ENCODE measurements around the gene CXCL1.
A peak's percentile ranks its signal among the peaks of the same experiment; 100 is the strongest.

The CXCL1 gene

DNA sequence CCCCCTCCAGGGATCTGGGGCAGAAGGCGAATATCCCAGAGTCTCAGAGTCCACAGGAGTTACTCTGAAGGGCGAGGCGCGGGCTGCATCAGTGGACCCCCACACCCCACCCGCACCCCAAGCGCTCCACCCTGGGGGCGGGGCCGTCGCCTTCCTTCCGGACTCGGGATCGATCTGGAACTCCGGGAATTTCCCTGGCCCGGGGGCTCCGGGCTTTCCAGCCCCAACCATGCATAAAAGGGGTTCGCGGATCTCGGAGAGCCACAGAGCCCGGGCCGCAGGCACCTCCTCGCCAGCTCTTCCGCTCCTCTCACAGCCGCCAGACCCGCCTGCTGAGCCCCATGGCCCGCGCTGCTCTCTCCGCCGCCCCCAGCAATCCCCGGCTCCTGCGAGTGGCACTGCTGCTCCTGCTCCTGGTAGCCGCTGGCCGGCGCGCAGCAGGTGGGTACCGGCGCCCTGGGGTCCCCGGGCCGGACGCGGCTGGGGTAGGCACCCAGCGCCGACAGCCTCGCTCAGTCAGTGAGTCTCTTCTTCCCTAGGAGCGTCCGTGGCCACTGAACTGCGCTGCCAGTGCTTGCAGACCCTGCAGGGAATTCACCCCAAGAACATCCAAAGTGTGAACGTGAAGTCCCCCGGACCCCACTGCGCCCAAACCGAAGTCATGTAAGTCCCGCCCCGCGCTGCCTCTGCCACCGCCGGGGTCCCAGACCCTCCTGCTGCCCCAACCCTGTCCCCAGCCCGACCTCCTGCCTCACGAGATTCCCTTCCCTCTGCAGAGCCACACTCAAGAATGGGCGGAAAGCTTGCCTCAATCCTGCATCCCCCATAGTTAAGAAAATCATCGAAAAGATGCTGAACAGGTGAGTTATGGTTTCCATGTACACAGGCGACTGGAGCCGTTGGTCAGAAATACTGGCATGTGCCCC, at the start of gene CXCL1:
Gene CXCL1, plus strand, starts transcription at position 264 of the 926 bp plus-strand sequence. Its CDS starts 78 bp downstream, at position 342.
- peak; percentile 4 for DNase-seq

DNA sequence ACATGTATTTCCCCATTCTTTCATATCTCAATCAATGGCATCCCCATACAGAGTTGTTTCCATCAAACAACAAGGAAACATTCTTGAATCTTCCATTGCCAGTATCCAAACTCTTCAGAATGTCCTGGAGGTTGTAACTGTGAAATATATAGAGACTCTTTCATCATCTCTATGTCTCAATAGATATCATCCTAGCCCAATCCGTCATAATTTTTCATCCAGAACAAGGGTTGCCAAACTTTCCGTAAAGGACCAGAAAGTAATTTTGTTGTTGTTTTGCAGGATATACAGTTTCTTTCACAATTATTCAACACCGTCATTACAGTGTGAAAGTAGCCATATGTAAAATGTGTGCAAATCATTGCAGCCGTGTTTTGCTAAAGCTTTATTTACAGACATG, 47.9 kb upstream of the CXCL1 start:
- no peak for DNase-seq

DNA sequence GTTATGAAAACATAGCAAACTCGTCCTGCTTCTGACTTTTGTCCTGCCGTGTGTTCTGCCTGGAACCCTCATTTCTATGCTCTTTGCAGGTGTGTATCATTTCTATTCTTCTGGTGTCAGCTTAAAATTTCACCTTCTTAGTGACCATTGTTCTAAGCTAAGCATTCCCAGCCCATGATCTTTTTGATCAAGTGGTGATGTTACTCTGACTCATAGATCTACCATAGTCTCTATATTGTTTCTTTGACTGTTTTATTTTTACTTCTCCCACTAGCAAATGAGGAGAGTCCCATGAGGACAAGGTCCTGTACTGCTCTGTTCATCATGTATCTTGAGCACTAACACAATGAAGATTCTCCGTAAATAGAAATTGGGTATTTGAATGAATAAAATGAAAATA, 46.8 kb upstream of the CXCL1 start:
- DNase-seq = no peak

DNA sequence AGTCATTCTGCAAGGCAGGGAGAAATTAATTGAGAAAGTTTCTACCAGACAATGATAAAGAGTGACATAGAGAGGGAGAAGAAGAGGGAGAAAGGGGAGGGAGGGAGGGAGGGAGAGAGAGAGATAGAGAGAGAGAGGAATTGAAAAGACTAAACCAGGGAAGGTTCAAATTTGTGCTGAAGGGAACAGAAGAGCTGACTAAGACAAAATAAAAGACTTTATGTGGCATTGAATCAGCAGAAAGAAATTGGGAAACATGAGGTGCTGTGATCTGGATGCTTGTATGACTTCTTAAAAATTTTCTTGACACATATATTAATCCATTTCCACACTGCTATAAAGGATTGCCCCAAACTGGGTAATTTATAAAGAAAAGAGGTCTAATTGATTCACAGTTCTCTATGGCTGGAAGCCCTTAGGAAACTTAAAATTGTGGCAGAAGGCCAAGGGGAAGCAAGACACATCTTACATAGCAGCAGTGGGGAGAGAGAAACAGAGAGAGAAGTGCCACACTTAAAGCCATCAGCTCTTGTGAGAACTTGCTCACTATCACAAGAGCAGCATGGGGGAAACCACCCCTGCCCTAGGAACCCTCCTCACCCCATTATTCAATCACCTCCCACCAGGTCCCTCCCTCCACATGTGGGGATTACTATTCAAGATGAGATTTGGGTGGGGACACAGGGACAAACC, 46.2 kb upstream of the CXCL1 start:
- DNase-seq = no peak

DNA sequence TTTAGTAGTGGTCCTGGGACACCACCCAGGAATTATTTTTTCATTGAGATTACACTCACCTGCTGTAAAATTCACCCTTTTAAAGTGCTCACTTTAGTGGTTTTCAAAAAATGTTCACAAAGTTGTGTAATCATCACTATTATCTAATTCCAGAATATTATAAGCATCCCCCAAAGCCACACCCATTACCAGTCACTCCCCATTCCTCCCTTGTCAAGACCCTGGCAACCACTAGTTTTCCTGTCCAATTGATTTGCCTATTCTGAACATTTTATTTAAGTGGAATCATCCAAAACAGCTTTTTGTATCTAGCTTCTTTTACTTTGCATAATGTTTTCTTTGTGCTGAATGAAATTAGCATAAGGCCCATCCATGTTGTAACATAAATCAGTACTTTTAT, 45.4 kb upstream of the CXCL1 start:
- no peak for DNase-seq

DNA sequence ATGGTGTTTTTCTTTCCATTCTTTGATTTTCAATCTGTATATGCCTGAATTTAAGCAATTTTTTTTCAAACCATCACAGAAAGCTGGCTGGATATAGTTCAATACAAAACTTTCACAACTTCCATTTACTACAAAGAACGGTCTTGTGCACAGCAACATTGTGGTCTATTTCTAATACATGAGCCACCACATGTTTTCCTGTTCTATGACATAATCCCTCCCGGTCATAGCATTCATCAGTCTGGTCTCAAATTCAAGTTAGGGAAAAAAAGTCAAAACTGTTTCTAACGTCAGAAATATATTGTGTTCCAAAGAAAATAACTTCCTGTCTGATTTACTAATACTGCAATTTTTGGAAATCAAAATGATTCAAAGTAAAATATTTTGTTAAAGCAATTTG, 40.2 kb upstream of the CXCL1 start:
- DNase-seq = no peak

DNA sequence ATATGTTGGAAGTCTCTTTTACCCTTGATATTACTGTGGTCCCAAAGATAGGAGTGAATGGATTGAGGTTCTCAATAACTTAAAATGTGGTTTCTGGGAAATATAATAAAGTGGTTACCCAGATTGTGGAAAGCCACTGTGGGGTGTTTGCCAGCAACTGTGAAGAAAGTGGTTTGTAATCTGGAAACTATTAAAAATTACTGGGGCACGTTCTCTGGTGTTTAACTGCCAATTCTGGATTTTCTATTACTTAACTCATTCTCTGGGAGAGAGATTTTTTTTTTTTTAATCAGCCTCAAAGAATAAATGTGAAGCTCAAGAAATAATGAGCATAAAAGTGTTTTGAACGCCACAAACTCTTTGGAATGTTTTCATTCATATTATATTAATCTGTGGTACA, 37.6 kb upstream of the CXCL1 start:
- no peak for DNase-seq

DNA sequence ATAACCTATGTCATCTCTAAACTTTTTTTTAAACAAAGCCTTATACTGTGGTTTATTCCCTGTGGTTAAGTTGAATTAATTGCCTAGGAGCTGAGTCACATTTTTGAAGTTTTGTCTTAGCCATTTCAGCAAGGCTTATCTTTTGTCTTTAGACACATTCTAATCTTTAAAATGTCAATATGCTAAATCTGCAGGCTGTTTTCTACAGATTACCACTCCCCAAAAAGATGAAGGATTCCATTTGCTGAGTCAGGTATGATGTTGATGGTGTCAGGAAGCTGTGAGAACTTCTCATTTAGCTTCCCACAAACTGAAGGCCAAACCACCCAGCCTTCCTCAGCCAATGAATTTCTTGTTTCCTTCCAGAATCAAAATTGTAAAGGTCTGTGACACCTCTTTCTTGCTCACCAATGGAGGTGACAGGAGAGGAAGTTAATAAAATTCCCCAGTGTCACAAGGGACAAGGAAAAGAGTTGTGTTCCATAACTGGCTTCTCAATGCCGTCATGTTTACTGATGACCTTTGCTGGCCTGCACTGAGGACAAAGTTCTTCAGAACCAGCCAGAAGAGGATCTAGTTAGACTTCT, 36.4 kb upstream of the CXCL1 start:
- DNase-seq = no peak

DNA sequence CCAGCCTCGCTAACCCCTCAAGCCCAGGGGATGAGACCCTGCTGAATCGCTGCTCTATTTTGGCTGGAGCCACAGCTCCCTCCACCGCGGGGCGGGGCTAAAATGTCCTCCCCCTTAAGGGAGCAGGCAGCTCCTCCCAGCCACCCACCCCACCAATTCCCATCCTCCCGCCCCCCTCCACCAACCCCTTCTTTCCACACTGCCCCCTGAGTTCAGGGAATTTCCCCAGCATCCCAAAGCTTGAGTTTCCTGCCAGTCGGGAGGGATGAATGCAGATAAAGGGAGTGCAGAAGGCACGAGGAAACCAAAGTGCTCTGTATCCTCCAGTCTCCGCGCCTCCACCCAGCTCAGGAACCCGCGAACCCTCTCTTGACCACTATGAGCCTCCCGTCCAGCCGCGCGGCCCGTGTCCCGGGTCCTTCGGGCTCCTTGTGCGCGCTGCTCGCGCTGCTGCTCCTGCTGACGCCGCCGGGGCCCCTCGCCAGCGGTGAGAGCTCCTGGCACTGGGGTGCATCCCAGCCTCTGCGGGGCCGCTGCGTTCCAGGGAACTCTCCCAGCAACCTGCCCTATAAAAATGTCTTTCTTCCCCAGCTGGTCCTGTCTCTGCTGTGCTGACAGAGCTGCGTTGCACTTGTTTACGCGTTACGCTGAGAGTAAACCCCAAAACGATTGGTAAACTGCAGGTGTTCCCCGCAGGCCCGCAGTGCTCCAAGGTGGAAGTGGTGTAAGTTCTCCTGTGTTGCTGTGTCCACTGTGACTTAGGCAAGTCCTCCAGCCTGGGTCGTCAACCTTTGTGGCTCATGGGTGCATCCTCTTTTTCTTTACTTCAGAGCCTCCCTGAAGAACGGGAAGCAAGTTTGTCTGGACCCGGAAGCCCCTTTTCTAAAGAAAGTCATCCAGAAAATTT, 32.6 kb upstream of the CXCL1 start, which contains the start of gene CXCL6:
Gene CXCL6, plus strand, starts transcription at position 306 of the 907 bp plus-strand sequence. Its CDS starts 73 bp downstream, at position 379.
- no peak for DNase-seq

DNA sequence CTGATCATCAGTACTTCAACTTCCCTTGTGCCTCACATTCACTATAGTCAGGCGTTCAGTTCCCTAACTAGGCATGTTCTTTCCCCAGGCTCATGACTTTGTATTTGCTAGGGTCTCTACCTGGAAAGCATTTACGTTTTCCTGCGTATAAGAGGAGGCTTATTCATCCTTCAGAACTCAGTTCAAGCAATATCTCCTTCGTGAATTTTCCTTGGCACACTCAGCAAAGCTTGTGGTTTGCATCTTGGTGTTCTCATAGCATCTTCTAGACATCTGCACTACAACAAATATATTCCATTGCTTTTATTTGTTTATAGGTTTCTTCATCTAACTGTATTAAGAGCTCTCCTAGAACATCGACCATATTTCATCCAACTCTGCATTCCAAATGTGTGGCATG, 30.1 kb upstream of the CXCL1 start:
- no peak for DNase-seq

DNA sequence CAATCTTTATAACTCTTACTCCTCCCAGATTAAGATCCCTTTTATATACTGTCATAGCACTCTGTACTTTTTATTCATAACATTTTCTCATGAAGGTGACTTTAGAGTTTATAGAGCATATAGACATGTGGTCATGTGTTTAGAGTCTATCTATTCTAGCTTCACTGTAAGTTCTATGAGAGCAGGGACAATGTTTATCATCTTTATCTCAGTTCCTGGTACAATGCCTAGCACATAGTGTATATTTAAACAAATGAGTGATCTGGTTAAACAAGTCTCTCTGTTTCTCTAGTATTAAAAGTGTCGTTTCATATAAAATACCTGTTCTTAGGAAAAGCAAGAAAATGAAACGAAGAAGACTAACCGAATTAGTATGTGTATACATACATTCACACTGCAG, 29.5 kb upstream of the CXCL1 start:
- DNase-seq = no peak

DNA sequence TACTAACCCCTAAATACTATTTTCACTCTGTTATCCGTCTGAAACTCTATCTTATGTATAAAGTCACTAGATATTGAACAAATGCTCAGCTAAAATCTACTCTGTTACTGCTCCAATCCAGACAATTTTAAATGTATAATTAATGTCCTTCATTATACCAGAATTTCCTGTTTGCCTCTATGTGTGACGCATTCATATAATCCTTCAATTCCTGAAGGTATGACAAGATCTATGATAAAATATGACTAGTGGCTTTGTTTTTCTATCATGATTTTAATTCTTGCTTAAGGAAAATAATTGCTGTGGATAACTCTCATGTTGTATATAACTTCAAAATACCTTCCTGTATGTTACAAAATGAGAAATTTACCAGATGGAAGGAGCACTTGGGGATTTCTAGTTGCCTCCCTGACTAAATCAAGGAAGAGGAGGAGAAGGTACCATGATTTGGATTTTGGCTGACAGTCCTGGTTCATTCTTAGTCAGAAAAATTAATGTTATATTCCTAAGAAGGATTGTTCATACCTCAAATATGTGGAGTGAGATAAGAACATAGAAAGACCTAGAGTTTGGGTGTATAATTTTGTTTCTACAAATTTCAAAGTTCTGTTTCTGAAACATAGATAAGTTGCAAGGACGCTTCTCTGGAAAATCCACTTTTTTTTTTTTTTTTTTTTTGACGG, 27.8 kb upstream of the CXCL1 start:
- no peak for DNase-seq

DNA sequence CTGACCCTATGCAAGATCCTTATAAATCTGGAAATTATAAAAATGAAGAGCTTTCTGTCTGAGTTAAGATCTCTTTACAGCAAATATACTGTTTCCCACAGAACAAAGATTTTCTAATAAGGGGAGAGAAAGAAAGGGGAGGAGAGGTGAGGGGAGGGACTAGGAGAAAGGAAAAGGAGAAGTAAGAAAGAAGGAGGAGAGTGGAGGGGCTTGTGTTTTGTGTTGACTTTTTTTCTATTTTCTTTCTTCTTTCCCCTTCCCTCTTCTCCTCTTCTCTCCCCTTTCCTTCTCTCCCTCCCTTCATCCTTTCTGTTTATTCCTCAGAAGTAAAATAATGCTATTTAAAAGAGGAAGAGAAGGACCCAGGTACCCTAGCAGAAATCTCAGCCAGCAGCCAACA, 26.5 kb upstream of the CXCL1 start:
- DNase-seq = no peak

DNA sequence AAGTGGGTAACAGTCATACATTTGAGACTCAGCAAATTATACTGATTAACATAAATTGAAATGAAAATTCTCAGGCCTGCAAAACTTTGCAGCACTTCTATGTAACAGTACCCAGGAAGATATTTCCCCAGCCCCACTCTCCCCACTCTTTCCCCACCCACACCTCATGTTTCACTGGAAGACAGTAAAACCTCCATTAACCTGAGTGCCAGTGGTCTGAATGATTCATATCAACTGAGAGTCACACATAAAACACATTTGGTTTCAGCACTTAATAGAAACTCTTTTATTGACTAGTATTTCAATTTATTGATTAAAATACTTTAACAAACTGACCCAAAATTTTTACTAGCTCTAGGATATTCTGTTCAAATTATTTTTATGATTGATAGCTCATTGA, 25.8 kb upstream of the CXCL1 start:
- DNase-seq = no peak

DNA sequence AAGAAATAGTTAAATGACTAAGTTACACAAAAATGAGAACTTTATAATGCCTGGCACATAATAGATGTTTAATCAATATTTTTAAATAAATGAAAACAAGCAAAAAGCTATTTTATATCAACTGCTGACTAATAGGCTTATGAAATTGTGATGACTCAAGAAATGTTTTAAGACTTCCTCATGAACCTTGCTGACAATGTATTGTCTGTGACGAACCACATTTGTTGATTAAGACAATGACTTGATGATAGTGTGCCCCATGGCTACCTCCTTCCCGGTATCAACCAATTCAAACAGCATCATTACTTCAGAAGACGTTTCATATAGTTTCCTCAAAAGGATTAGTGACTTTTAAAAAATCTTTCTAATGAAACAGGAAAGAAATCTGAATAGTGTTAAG, 24.8 kb upstream of the CXCL1 start:
- no peak for DNase-seq

DNA sequence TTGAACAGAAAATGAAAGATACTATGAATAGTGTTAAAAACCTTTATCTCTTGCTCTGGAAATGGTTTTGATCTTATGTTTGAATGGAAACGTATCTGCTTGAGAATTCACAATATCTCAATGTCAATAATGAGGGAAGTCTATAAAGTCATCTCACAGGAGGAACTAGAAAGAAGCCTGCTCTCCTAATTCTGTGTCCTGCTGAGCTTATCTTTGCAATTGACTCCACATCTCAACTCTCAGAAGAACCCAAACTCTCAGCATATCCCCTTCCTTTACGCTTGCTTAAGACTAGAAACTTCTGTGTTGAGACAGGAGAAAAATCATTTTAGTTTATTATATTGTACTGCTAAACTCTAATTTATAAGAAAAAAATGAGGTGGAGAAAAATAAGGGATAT, 24.4 kb upstream of the CXCL1 start:
- no peak for DNase-seq

DNA sequence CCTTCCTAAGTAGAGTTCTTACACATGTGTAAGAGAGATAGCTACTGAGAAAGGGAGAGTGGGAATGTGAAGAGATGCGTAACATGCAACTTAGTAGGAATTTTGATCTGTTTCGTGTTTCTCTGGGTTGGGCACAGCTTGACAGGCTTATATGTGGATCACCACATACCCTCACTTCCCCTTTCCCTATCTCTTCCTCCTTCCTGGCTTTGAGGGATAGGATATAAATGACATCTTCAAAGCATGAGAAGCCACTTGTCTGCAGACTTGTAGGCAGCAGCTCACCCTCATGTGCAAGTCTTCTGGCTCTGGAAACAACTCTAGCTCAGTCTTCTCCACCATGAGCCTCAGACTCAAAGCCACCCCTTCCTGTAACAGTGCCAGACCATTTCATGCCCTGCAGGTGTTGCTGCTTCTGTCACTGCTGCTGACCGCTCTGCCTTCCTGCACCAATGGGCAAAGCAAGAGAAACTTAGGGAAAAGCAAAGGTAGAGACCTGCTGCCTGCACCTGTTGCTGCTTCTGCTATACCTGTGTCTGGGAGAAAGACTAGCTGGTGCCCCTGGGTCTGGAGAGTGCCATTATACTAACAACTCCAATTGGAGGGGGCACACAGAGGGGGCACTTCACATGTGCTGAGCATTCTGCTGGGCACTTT, 21.5 kb upstream of the CXCL1 start:
- DNase-seq = no peak

DNA sequence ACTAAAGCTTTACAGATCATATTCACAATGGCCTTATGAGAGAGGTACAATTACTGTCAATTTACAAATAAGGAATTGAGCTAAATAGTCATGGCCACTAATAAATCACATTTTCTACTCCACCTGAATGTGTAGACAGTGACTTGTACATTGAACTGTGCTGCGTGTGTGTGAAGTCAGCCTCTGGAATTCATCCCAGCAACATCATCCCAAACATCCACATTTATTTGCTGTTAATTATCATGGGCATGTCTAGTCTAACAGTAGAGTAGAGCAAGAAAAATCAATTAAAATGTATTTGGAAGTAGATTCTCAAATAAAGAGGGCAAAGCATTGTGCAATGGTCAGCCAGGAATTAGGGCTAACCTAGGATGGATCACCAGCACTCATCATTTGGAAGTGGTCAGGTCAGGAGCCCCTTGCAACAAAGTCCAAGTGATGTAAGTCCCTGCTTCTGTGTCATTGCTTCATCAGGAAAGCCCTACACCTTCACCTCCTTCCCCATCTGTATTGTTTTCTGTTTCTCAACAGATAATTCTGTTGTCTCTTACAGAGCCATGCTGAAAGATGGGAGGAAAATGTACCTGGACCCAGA, 20.9 kb upstream of the CXCL1 start:
- no peak for DNase-seq

DNA sequence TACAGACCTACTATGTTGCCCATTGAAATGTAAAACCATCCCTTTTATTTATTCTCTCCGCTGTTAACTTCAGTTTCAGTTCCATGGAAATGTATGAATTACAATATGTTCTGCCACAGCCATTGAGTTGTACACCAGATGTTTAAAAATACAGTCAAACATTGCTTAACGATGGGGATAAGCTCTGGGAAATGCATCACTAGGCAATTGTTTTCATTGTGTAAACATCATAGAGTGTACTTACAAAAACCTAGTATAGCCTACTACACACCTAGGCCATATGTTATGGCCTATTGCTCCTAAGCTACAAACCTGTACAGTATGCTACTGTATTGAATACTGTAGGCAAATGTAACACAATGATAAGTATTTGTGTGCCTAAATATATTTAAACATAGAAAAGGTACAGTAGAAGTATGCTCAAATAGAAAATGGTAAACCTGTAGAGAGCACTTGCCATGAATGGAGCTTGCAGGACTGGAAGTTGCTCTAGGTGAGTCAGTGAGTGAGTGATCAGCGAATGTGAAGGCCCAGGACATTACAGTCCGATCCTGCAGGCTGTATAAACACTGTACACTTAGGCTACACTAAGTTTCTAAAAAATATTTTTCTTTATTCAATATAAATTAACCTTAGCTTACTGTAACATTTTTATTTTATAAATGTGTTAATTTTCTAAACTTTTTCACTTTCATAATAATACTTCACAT, 18.8 kb upstream of the CXCL1 start:
- DNase-seq = no peak

DNA sequence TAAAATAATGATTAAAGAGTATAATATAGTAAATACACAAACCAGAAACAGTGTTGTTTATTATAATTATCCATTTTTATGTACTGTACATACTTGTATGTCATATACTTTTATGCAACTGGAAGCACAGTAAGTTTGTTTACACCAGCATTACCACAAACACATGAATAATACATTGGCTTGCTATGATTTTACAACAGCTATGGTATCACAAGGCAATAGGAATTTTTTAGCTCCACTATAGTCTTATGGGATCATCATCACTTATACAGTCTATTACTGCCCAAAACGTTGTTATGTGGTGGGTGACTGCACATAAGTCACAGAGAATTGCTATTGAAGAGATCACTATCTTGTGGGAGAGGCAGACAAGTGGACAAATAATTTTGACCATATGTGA, 17.9 kb upstream of the CXCL1 start:
- DNase-seq = no peak

Measured in GOT3 (cell line).